ENCODE data around the gene HSPA1B.

HSPA1B gene

GRCh38 chr6:31874836-31875572 is 47.5 kb downstream of the HSPA1B start:
- TF ChIP-seq CTCF (IDR thresholded peaks at IDR 0.05; ENCODE audit: low read depth, low read length, missing control alignments) = no peak
- no peak for DNase-seq (ENCODE audit: extremely low read depth, low read depth)
- H3K4me3 ChIP-seq (replicated peaks; ENCODE audit: low read depth, low read length) = no peak overlapping the region

GRCh38 chr6:31875877-31876276 is 48.3 kb downstream of the HSPA1B start:
- DNase-seq (ENCODE audit: extremely low read depth, low read depth) = no peak
- H3K4me3 ChIP-seq (replicated peaks; ENCODE audit: low read depth, low read length) = no peak overlapping the region
- TF ChIP-seq CTCF (IDR thresholded peaks at IDR 0.05; ENCODE audit: low read depth, low read length, missing control alignments) = no peak

GRCh38 chr6:31876357-31876756 is 48.8 kb downstream of the HSPA1B start:
- no peak overlapping the region for H3K4me3 ChIP-seq (replicated peaks; ENCODE audit: low read depth, low read length)
- no peak for TF ChIP-seq CTCF (IDR thresholded peaks at IDR 0.05; ENCODE audit: low read depth, low read length, missing control alignments)
- no peak for DNase-seq (ENCODE audit: extremely low read depth, low read depth)

GRCh38 chr6:31877125-31877650 is 49.6 kb downstream of the HSPA1B start:
- H3K4me3 ChIP-seq (replicated peaks; ENCODE audit: low read depth, low read length) = no peak overlapping the region
- TF ChIP-seq CTCF (IDR thresholded peaks at IDR 0.05; ENCODE audit: low read depth, low read length, missing control alignments) = no peak
- DNase-seq (ENCODE audit: extremely low read depth, low read depth) = no peak

- DNase-seq (ENCODE audit: extremely low read depth, low read depth) = no peak
- no peak for TF ChIP-seq CTCF (IDR thresholded peaks at IDR 0.05; ENCODE audit: low read depth, low read length, missing control alignments)
Measured at GRCh38 chr6:31877651-31878161, 50.2 kb downstream of the HSPA1B start.

GRCh38 chr6:31878222-31878621 is 50.7 kb downstream of the HSPA1B start:
- no peak overlapping the region for H3K4me3 ChIP-seq (replicated peaks; ENCODE audit: low read depth, low read length)
- DNase-seq (ENCODE audit: extremely low read depth, low read depth) = no peak
- TF ChIP-seq CTCF (IDR thresholded peaks at IDR 0.05; ENCODE audit: low read depth, low read length, missing control alignments) = no peak

More at GRCh38 chr6:31877651-31878161, 50.2 kb downstream of the HSPA1B start:
- H3K4me3 ChIP-seq (replicated peaks; ENCODE audit: low read depth, low read length) = no peak overlapping the region

All from HFF-Myc (cell line).